WERI-Rb-1 (cell line): ENCODE data around the gene RAD9A.

Experiments
- DNase-seq: peaks from one replicate; pipeline ENCODE4 v3.0.0-alpha.2; 2020
- H3K27ac ChIP-seq: fragments of 250-450 bp; sonication (Bioruptor Pico); 2 replicates; pipeline ENCODE4 v1.5.1; 2020; ENCODE audit warnings: mild to moderate bottlenecking, moderate library complexity
- H3K27me3 ChIP-seq: fragments of 250-450 bp; sonication (Bioruptor Pico); 2 replicates; pipeline ENCODE4 v1.5.1; 2021; ENCODE audit warnings: mild to moderate bottlenecking, low read depth, moderate library complexity; ENCODE audit not compliant: insufficient read depth, severe bottlenecking
- H3K36me3 ChIP-seq: fragments of 250-450 bp; sonication (Bioruptor Pico); 2 replicates; pipeline ENCODE4 v1.5.1; 2020; ENCODE audit warnings: mild to moderate bottlenecking, moderate library complexity
- H3K4me3 ChIP-seq: 2 replicates; pipeline ENCODE4 v1.5.1; 2011; ENCODE audit warnings: low read depth, mild to moderate bottlenecking, control low read depth, low read length
- H3K9me3 ChIP-seq: fragments of 250-450 bp; sonication (Bioruptor Pico); 2 replicates; pipeline ENCODE4 v1.5.1; 2021; ENCODE audit warnings: mild to moderate bottlenecking, moderate library complexity; ENCODE audit not compliant: severe bottlenecking
- TF ChIP-seq, protein P1 (sequence below): IDR thresholded peaks from 2 replicates; pipeline ENCODE4 v1.5.1; 2011; ENCODE audit warnings: low read depth, mild to moderate bottlenecking, control low read depth, inconsistent platforms, low read length

RAD9A gene

DNA sequence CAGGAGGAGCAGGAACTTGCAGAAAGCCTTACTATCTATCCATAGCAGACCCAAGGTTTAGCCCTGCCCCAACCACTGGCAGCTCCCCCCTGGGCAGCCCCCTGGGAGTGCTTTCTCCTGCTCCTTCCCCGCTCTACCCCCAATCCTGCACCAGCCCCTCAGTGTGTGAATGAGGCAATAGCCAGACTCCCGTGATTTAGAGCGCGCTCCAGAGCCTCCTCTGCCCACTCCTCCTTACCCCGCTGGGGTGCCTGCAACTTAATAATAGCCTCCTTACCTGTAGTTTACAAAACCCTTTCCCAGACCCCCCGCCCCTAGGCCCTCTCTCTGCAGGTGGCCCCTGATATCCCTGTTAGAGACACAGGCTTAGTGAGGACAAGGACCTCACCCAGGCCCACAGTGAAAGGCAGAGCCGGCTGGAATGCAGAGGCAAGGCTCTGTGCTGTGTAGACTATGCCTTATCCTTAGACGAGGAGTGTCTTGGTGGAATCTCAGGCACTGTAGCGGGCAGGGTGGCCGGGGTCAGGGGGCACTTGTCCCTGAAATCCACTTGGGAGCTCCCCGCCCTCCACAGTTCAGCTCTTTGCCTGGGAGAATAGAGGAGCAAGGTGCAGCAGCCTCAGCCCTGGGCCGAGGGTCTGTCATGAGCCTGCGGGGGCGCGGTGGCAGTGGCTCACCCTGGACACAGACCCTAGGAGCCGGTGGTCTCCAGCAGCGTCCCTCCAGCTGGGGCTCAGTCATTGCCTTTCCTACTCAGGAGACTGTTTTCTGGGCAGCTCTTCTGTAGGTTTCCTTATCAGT lies 19.4 kb downstream of the RAD9A start:
- H3K9me3 ChIP-seq = no peaks in the 10 kb centered on the region
- no peaks in the 10 kb centered on the region for H3K27me3 ChIP-seq
- no peak for DNase-seq
- TF ChIP-seq, protein P1, sequence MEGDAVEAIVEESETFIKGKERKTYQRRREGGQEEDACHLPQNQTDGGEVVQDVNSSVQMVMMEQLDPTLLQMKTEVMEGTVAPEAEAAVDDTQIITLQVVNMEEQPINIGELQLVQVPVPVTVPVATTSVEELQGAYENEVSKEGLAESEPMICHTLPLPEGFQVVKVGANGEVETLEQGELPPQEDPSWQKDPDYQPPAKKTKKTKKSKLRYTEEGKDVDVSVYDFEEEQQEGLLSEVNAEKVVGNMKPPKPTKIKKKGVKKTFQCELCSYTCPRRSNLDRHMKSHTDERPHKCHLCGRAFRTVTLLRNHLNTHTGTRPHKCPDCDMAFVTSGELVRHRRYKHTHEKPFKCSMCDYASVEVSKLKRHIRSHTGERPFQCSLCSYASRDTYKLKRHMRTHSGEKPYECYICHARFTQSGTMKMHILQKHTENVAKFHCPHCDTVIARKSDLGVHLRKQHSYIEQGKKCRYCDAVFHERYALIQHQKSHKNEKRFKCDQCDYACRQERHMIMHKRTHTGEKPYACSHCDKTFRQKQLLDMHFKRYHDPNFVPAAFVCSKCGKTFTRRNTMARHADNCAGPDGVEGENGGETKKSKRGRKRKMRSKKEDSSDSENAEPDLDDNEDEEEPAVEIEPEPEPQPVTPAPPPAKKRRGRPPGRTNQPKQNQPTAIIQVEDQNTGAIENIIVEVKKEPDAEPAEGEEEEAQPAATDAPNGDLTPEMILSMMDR = no peak
- no peak overlapping the region for H3K27ac ChIP-seq
- no peak overlapping the region for H3K4me3 ChIP-seq
- no peaks in the 10 kb centered on the region for H3K36me3 ChIP-seq

DNA sequence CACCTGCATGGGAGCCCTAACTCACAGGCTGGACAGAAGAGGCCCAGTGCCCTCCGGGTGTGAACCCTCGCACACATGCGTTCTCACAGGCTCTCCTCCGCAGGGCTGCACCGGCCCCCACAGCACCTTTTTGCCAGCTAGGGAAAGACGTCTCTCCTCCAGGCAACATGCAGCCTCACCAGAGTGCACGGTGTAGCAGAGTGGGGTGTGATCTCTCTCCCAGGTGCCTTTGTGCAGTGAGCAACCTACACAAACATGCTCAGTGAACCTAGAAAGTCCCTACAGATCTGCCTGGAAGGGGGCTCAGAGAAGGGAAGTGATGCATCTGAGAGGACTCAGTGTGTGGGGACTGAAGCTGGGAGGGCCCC lies 20.0 kb downstream of the RAD9A start:
- no peak overlapping the region for H3K4me3 ChIP-seq
- no peaks in the 10 kb centered on the region for H3K36me3 ChIP-seq
- H3K27me3 ChIP-seq = no peaks in the 10 kb centered on the region
- TF ChIP-seq, protein P1 = no peak
- no peaks in the 10 kb centered on the region for H3K9me3 ChIP-seq
- DNase-seq = no peak
- H3K27ac ChIP-seq = no peak overlapping the region

DNA sequence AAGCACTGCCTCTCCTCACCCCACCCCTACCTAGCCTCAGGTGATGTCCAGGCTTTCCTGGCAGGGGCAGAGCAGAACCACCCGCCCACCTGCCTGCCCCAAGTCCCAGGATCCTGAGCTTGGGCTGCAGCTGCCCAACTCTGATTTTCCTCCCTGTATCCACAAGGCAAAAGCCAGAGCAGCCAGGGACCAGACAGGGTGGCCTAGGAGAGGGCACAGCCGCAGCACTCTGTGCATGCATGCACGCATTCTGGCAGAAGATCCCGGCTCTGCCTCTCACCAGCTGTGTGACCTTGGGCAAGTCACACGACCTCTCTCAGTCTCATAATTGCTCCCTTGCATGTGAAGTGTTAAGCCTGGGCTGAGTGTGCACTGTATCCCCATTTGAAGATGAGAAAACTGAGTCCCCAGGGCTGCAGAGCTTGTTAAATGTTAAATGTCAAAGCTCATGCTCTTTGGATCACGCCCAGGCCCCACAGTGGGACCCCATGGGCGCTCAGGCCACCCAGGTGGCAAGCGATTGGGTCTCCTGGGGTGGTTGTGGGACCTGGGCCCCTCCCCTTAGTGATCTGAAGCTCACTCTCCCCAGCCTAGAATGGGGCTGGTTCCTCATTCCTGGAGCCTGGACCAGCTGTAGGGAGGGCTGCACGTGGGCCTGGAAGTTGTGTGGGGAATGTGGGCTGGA lies 20.9 kb downstream of the RAD9A start:
- TF ChIP-seq, protein P1 = no peak
- no peak overlapping the region for H3K4me3 ChIP-seq
- DNase-seq = no peak
- H3K27me3 ChIP-seq = no peaks in the 10 kb centered on the region
- no peaks in the 10 kb centered on the region for H3K9me3 ChIP-seq
- no peaks in the 10 kb centered on the region for H3K36me3 ChIP-seq
- no peak overlapping the region for H3K27ac ChIP-seq

DNA sequence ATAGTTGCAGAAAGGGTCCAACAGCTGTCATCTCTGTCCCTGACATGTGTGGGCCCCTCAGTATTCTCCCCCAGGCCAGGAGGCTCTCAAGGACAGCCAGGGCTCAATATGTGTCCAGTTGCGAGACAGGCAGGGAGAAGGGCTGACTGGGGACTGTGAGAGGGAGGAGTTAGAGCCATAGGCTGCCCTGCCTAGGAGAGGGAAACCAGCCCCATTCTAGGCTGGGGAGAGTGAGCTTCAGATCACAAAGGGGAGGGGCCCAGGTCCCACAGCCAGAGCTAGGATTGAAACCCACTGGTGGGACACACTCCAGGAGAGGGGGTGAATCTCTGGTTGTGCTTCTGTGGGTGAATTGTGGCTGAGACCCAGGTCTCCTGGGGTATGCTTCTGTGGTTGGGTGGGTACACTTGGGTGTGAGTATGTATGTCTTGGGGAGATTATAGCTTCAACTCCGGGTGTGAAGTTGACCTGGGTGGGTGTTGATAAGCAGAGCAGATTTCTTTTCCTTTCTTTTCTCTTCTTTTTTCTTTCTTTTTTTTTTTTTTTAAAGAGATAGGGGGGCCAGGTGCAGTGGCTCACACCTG lies 21.6 kb downstream of the RAD9A start:
- TF ChIP-seq, protein P1 = no peak
- H3K4me3 ChIP-seq = no peak overlapping the region
- no peaks in the 10 kb centered on the region for H3K9me3 ChIP-seq
- H3K27ac ChIP-seq = no peak overlapping the region; the same call in 1 of the 2 replicates
- H3K27me3 ChIP-seq = no peaks in the 10 kb centered on the region
- no peaks in the 10 kb centered on the region for H3K36me3 ChIP-seq
- DNase-seq = no peak

DNA sequence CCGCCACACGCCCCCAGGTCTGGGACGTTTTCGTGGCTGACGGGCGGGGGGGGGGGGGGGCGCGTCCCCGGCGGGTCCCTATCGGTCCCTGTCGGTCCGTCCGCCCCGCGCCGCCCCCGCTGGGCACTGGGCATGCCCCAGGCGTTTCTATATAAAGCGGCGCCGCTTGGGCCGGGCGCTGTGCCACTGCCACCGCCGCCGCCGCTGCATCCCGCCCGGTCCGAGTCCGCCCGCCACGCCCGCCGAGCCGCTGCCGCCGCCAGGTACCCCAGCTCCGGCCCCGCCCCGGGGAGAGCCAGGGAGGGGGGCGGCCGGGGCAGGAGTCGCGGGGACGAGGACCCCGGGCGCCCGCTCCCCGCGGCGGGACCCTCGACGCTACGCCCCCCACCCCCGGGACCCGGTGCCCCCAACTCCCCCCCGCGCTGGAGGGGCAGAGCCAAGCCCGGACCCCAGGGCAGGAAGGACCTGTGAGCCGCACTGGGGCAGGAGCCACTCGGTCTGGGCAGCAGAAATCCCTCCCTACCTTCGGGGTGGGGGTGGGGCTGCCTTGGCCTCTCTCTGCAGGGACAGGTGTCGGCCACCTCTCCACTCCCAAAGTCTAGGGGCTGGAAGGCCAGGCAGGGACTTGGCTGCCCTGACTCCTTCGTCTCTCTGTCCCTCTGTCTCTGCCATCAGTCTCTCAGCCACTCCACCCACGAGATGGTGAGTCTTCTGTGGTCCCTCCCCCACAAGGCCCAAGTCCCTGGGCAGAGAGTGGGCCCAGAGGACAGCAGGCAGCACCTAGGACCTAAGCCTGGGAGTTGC lies 23.9 kb downstream of the RAD9A start, which contains the start of gene CARNS1:
Gene CARNS1, plus strand, starts transcription at position 178 of the 804 bp plus-strand sequence. Its CDS starts 522 bp downstream, at position 700.
- Histone ChIP-seq H3K9me3 (no peaks in the 10 kb centered on the region), H3K27me3 (no peaks in the 10 kb centered on the region), H3K27ac (no peak within 1 kb of the TSS), H3K36me3 (no peaks in the 10 kb centered on the region), H3K4me3 (peak within 1 kb of the TSS; percentile 13)
- peak; percentile 44 for DNase-seq
- TF ChIP-seq, protein P1 = no peak
